Ramos (cell line): Measurements from ENCODE around the gene OR56A3.

Source experiments
- in situ Hi-C: fragments of 300-500 bp; cut with MboI; formaldehyde crosslinking; loops from one replicate; pipeline ENCODE4 v1.14.3; 2022; ENCODE audit warnings: low sequenced_read_pairs; ENCODE audit not compliant: unreplicated experiment

The OR56A3 gene

DNA sequence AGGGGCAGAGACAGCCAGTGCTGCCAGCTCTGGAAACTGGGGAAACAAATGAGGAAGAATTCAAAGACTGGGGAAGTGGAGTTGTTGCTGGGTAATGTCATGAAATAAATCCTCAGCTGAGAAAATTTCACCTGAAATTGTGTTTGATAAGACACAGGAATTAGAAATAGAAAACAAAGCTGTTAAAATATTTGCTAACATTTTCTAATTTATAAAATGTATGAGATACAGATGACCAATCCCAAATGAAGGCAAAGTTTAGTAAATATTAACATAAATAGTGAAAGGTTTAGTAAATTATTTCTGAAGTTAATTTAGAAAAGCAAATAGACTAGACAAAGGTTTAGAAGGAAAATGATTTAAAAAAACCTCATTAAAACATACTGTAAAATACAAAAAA lies 26.3 kb downstream of the OR56A3 start, which contains the start of gene OR56A5:
Gene OR56A5, minus strand, starts transcription at position 101 of the 400 bp plus-strand sequence. Its CDS starts 0 bp downstream, at position 101.
- in situ Hi-C loops, result no loop called here

DNA sequence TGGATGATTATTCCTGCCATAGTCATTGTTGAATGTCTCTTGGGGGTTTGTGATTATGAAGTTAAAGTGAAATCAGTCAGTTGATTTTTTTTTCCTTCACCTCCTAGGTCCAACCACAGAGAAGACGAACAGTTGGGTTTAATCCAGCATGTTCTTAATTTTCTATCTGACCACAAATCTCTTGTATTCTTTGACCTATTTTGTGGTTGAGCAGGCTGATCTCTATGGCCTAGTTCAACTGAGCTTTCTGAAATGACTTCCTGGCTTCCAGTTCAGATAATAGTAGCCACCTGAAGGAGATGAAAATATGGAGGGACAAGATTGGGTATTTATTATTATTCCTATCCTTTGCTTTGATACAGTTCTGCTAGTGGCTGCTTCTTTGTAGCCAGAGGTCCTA lies 31.5 kb downstream of the OR56A3 start:
- in situ Hi-C loops, result no loop called here

- in situ Hi-C loops, result no loop called here
These were observed 41.4 kb downstream of the OR56A3 start for GRCh38 chr11:5983443-5983842.

DNA sequence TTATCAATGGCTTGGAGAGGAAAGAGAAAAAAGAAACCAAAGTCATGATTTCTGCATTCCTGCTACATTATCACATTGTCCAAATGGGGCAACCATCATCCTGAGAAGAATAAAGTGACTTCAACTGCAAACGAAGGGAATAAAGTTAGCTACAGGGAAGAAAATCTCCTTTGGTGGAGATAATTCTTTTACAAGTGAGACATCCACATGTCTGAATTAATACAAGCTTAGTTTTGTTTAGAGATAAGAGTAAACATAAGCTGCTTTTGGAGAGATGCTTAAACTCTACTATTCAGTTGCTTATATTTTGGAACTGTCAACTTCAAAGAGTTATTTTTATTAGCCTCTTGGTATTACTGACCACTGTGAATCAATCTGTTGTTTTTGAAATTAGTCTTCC lies 44.8 kb downstream of the OR56A3 start, which contains the start of gene OR52L1:
Gene OR52L1, minus strand, starts transcription at position 101 of the 400 bp plus-strand sequence. Its CDS starts 55 bp downstream, at position 46.
- in situ Hi-C loops, result no loop called here

GRCh38 chr11:5989203-5989602 lies 47.2 kb downstream of the OR56A3 start:
- in situ Hi-C loops, result no loop called here

GRCh38 chr11:5992150-5992549 lies 50.1 kb downstream of the OR56A3 start:
- in situ Hi-C loops, result no loop called here

GRCh38 chr11:5992604-5993251 lies 50.7 kb downstream of the OR56A3 start:
- in situ Hi-C loops, result no loop called here

- in situ Hi-C loops, result no loop called here
These were observed 52.7 kb downstream of the OR56A3 start for GRCh38 chr11:5994791-5995190.
